Fibroblast of pulmonary artery (primary cell): Measurements from ENCODE around the gene AIFM1.
A peak's percentile ranks its signal among the peaks of the same experiment; 100 is the strongest.

Experiments
- DNase-seq: peaks from one replicate; pipeline ENCODE4 v3.0.0-alpha.2; 2010; ENCODE audit warnings: low read depth
- H3K4me3 ChIP-seq: replicated peaks from 2 replicates; pipeline ENCODE4 v1.5.1; 2011; ENCODE audit warnings: low read depth, mild to moderate bottlenecking, control low read depth, low read length, moderate library complexity
- CTCF ChIP-seq: IDR thresholded peaks from 2 replicates; pipeline ENCODE4 v1.5.1; 2011; ENCODE audit warnings: mild to moderate bottlenecking, control low read depth, low read length, inconsistent platforms; ENCODE audit errors: missing control alignments

The AIFM1 gene

GRCh38 chrX:130079824-130080406 is 85.7 kb downstream of the AIFM1 start:
- DNase-seq, result peak; percentile 78
- no peak overlapping the region for H3K4me3 ChIP-seq
- TF ChIP-seq CTCF, result peak; percentile 64
